Nephron progenitor cell (in vitro differentiated cells): ENCODE data around the gene SIL1.

Experiments
- DNase-seq: peaks from one replicate; pipeline ENCODE4 v3.0.0; 2021
- H3K27ac Mint-ChIP-seq: 2 replicates; pipeline ENCODE4 v1.8.0; 2021; ENCODE audit warnings: mild to moderate bottlenecking, moderate library complexity, mixed read lengths
- H3K27me3 Mint-ChIP-seq: 2 replicates; pipeline ENCODE4 v1.8.0; 2021; ENCODE audit warnings: mild to moderate bottlenecking, low read depth, mixed read lengths; ENCODE audit not compliant: poor library complexity
- H3K36me3 Mint-ChIP-seq: 2 replicates; pipeline ENCODE4 v1.8.0; 2021; ENCODE audit warnings: low read depth, mixed read lengths
- H3K4me1 Mint-ChIP-seq: 2 replicates; pipeline ENCODE4 v1.8.0; 2021; ENCODE audit warnings: mixed read lengths
- H3K4me3 Mint-ChIP-seq: 2 replicates; pipeline ENCODE4 v1.8.0; 2021; ENCODE audit warnings: mild to moderate bottlenecking, moderate library complexity, mixed read lengths
- H3K9me3 Mint-ChIP-seq: 2 replicates; pipeline ENCODE4 v1.8.0; 2021; ENCODE audit warnings: mild to moderate bottlenecking, moderate library complexity, mixed read lengths
- CTCF ChIP-seq: fragments of 200-600 bp; sonication (generic); IDR thresholded peaks from 2 replicates; pipeline ENCODE4 v1.5.0; 2021; ENCODE audit warnings: antibody characterized with exemption

Gene SIL1

GRCh38 chr5:139103762-139104161 is 94.4 kb downstream of the SIL1 start:
- no peak for TF ChIP-seq CTCF
- no peak for DNase-seq
- Mint-ChIP-seq H3K9me3 (no peaks in the 10 kb centered on the region), H3K36me3 (no peaks in the 10 kb centered on the region), H3K4me1 (peaks cover 68% of the 10 kb centered on the region), H3K27me3 (peaks cover 4% of the 10 kb centered on the region), H3K27ac (no peak overlapping the region), H3K4me3 (no peak overlapping the region)

GRCh38 chr5:139100825-139101224 is 97.3 kb downstream of the SIL1 start:
- Mint-ChIP-seq H3K27ac (no peak overlapping the region), H3K4me1 (peaks cover 39% of the 10 kb centered on the region), H3K27me3 (peaks cover 4% of the 10 kb centered on the region), H3K36me3 (peaks cover 4% of the 10 kb centered on the region), H3K9me3 (peaks cover 3% of the 10 kb centered on the region), H3K4me3 (no peak overlapping the region)
- no peak for TF ChIP-seq CTCF
- no peak for DNase-seq

- peaks cover 3% of the 10 kb centered on the region for H3K9me3 Mint-ChIP-seq
- peak overlapping the region; percentile 2 for H3K4me3 Mint-ChIP-seq
- peaks cover 28% of the 10 kb centered on the region for H3K4me1 Mint-ChIP-seq
- H3K36me3 Mint-ChIP-seq: peaks cover 4% of the 10 kb centered on the region
- H3K27me3 Mint-ChIP-seq: no peaks in the 10 kb centered on the region
- DNase-seq: no peak
- no peak overlapping the region for H3K27ac Mint-ChIP-seq
- no peak for TF ChIP-seq CTCF
Measured at GRCh38 chr5:139094154-139095131, 103.7 kb downstream of the SIL1 start.

DNA sequence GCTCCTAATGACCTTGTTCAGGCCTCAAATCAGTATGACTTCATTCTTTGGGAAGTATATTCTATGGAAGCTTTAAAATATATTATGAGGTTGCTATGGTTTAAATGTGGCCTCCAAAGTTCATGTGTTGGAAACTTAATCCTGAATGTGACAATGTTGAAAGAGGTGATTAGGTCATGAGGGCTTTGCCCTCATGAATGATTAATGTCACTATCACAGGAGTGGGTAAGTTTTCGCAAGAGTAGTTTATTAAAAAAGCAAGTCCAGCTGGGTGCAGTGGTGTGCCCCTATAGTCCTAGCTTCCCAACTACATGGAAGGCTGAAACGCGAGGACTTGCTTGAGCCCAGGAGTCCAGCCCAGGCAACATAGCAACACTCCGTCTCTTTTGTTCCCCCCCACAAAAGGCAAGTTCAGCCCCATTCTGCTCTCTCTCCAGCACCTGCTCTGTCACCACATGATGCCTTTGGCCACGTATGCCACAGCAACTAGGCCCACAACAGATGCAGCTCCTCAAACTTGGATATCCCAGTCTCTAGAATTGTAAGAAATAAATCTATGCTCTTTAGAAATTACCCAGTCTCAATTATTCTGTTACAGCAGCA is 105.3 kb downstream of the SIL1 start:
- Mint-ChIP-seq H3K4me3 (no peak overlapping the region), H3K27me3 (peaks cover 6% of the 10 kb centered on the region)

DNA sequence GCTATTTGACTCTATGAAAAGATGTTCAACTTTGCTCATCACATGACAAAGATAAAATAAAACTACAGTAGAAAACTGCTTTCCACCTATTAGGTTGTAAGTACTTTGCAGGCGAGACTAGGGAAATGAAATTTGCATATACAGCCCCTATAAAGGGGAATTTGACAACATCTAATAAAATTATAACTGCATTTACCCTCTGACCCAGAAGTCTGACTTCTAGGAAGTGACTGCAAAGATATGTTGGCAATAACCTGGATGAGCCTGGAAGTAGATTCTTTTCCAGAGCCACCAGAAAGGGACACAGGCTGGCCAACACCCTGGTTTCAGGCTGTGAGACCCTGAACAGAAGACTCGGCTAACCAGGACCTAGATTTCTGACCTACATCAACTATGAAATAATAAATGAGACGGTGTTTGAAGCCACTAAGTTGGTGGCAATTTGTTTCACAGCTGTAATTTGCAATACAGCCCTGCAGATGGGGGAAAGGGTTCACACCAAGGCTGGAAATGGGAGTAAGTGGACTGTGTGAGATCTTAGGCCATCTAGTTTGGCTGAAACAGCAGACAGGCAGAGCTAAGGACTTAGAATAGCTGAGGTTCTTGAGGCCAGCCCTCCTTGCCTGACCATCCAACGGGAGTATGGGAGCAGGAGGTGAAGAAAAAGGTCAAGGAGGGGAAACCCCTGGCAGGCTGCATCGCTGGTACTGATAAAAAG is 106.6 kb downstream of the SIL1 start:
- Mint-ChIP-seq H3K9me3 (no peaks in the 10 kb centered on the region), H3K4me1 (peaks cover 28% of the 10 kb centered on the region), H3K36me3 (no peaks in the 10 kb centered on the region), H3K27ac (peak overlapping the region; percentile 21), H3K4me3 (no peak overlapping the region), H3K27me3 (peaks cover 9% of the 10 kb centered on the region)
- no peak for TF ChIP-seq CTCF
- DNase-seq: no peak

More for the DNA sequence above, 105.3 kb downstream of the SIL1 start:
- DNase-seq: no peak
- Mint-ChIP-seq H3K9me3 (no peaks in the 10 kb centered on the region), H3K27ac (no peak overlapping the region), H3K36me3 (no peaks in the 10 kb centered on the region), H3K4me1 (peaks cover 28% of the 10 kb centered on the region)
- no peak for TF ChIP-seq CTCF
